Effector memory CD4-positive, alpha-beta T cell (primary cell): Measurements from ENCODE around the gene CCDC92.
A peak's percentile ranks its signal among the peaks of the same experiment; 100 is the strongest.

Experiments
- DNase-seq, 3 donors: peaks; one replicate each; pipeline ENCODE4 v3.0.0-alpha.2; 2020
- H3K27ac ChIP-seq: 2 replicates; pipeline ENCODE4 v1.7.0; 2013; ENCODE audit warnings: mild to moderate bottlenecking, low read length, moderate library complexity; ENCODE audit not compliant: insufficient read depth, poor library complexity, severe bottlenecking
- H3K27me3 ChIP-seq: replicated peaks from 2 replicates; pipeline ENCODE4 v1.7.0; 2013; ENCODE audit warnings: mild to moderate bottlenecking, low read length; ENCODE audit not compliant: insufficient read depth, control insufficient read depth, poor library complexity, severe bottlenecking
- H3K36me3 ChIP-seq: 2 replicates; pipeline ENCODE4 v1.7.0; 2013; ENCODE audit warnings: mild to moderate bottlenecking, low read length, moderate library complexity; ENCODE audit not compliant: control insufficient read depth, insufficient read depth
- H3K4me1 ChIP-seq: 2 replicates; pipeline ENCODE4 v1.7.0; 2013; ENCODE audit warnings: low read length, mild to moderate bottlenecking; ENCODE audit not compliant: control insufficient read depth, insufficient read depth, poor library complexity, severe bottlenecking
- H3K4me3 ChIP-seq: 2 replicates; pipeline ENCODE4 v1.7.0; 2013; ENCODE audit warnings: low read length, low read depth, mild to moderate bottlenecking; ENCODE audit not compliant: insufficient read depth, poor library complexity, severe bottlenecking
- H3K9me3 ChIP-seq: 2 replicates; pipeline ENCODE4 v1.7.0; 2013; ENCODE audit warnings: mild to moderate bottlenecking, low read length, moderate library complexity; ENCODE audit not compliant: control insufficient read depth
- total RNA-seq, 3 donors: gene quantifications; one replicate each; lab custom pipeline; 2026; lab: John Stamatoyannopoulos, UW

CCDC92 gene
- total RNA-seq: 17.6 to 28.8 (median 24.0) reads per million in 3 donors

DNA sequence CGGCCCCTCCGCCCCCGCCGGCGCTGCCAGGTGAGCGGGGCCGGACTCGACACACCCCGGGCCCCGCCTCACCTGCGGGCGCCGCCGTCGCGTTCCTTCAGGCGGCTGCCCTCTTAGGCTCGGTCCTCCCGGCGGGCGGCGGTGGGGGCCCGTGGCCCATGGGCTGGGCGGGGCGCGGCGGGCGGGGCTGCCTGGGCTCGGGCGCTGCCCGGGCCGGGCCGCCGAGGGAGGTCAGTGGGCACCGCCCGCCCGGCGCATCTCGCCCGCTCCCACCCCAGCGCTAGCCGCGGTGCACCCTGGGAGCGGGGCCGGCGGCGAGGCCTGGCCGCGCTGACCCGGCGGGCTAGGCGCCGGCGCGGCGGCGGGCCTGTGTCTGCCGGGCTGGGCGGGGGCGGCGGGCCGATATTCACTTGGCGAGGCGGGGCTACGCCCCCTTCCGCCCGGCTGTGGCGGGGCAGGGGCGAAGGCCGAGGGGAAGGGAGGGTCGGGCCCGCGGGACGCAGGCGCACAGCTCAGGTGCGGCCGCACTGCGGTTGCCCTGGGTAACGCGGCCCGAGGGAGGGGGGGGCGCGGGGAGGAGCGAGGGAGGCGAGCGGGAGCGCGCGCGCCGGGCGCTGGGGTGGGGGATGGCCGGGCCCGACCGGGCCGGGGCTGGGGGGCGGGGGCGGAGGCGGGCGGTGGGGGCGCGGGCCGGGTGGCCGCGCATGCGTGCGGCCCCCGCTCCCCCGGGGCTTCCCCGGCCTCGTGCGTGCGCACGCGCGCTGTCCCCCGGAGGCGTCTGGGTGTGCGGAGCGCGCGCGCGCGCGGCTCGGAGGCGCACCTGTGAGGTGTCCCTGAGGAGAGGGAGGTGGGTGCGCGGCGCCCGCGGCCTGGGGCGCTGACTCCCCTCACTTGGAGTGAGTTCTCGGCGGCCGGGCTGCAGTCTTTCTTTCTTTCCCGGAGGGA is at the start of gene CCDC92, which contains the start of gene ZNF664:
Gene CCDC92 (minus strand): TSS at position 375 of the 945 bp plus-strand sequence. CDS start 28,526 bp downstream, outside the sequence.
Gene ZNF664 (plus strand): TSS at position 759 of the 945 bp plus-strand sequence. CDS start 38,930 bp downstream, outside the sequence.
- H3K9me3 ChIP-seq: no peaks in the 10 kb centered on the region
- H3K36me3 ChIP-seq: no peaks in the 10 kb centered on the region
- H3K4me3 ChIP-seq: peak within 1 kb of the TSS; percentile 78
- peak within 1 kb of the TSS; percentile 61 for H3K27ac ChIP-seq
- no peaks in the 10 kb centered on the region for H3K27me3 ChIP-seq
- peaks cover 13% of the 10 kb centered on the region for H3K4me1 ChIP-seq
- DNase-seq: peak; percentile 89 to 94 (median 91)

DNA sequence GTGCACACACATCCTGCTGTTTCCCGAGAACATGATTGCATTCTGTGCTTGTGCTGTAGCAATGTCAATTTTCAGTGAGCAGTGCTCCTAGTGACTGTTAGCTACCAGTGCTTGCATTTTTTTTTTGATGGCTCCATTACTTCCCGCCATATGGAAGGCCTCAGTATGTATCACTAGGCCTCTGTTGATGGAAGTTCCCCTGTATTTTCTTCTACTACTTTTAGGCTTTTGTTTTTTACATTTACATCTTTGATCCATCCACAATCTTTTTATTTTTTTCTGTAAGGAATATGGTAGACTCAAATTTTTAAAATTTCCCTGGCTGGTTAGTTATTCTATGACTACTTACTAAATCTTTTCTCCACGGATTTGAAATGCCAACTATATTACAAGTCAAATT is 49.5 kb upstream of the CCDC92 start:
- H3K4me3 ChIP-seq: no peak overlapping the region
- H3K27me3 ChIP-seq: no peaks in the 10 kb centered on the region
- no peaks in the 10 kb centered on the region for H3K9me3 ChIP-seq
- DNase-seq: no peak
- H3K4me1 ChIP-seq: no peaks in the 10 kb centered on the region
- no peaks in the 10 kb centered on the region for H3K36me3 ChIP-seq
- no peak overlapping the region for H3K27ac ChIP-seq

GRCh38 chr12:124021007-124021406 is 48.4 kb upstream of the CCDC92 start:
- H3K27me3 ChIP-seq: no peaks in the 10 kb centered on the region
- no peaks in the 10 kb centered on the region for H3K36me3 ChIP-seq
- no peaks in the 10 kb centered on the region for H3K4me1 ChIP-seq
- no peaks in the 10 kb centered on the region for H3K9me3 ChIP-seq
- no peak overlapping the region for H3K4me3 ChIP-seq
- no peak for DNase-seq
- H3K27ac ChIP-seq: no peak overlapping the region

- H3K4me3 ChIP-seq: no peak overlapping the region
- H3K27ac ChIP-seq: no peak overlapping the region
- no peaks in the 10 kb centered on the region for H3K36me3 ChIP-seq
- H3K9me3 ChIP-seq: no peaks in the 10 kb centered on the region
- H3K27me3 ChIP-seq: no peaks in the 10 kb centered on the region
- DNase-seq: no peak
- no peaks in the 10 kb centered on the region for H3K4me1 ChIP-seq
Measured at GRCh38 chr12:124020514-124020949, 47.9 kb upstream of the CCDC92 start.

GRCh38 chr12:124019115-124019514 is 46.5 kb upstream of the CCDC92 start:
- Histone ChIP-seq H3K9me3 (no peaks in the 10 kb centered on the region), H3K4me3 (no peak overlapping the region)

DNA sequence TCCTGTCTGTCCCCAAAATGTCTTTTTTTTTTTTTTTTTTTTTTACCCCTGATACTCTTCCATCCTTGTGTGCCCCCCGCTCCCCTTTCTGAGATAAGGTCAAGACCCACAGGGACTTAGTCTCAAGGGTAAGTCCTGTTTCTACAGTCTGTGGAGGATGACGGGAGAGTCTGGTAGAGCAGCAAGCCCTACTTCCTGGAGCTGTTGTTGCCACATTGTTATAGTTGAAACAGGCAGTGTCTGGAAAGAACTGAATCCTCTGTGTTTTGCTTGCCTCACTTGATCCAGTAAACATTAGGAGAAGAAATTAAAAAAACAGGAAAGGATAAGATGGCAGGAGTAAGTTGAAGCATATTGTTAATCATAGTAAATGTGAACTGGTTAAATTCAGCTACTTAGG is 45.9 kb upstream of the CCDC92 start:
- no peaks in the 10 kb centered on the region for H3K9me3 ChIP-seq
- no peak overlapping the region for H3K27ac ChIP-seq
- no peak overlapping the region for H3K4me3 ChIP-seq
- H3K36me3 ChIP-seq: no peaks in the 10 kb centered on the region
- no peak for DNase-seq
- no peaks in the 10 kb centered on the region for H3K4me1 ChIP-seq
- no peaks in the 10 kb centered on the region for H3K27me3 ChIP-seq

More at GRCh38 chr12:124019115-124019514, 46.5 kb upstream of the CCDC92 start:
- Histone ChIP-seq H3K4me1 (no peaks in the 10 kb centered on the region), H3K27me3 (no peaks in the 10 kb centered on the region), H3K36me3 (no peaks in the 10 kb centered on the region), H3K27ac (no peak overlapping the region)
- DNase-seq: no peak

DNA sequence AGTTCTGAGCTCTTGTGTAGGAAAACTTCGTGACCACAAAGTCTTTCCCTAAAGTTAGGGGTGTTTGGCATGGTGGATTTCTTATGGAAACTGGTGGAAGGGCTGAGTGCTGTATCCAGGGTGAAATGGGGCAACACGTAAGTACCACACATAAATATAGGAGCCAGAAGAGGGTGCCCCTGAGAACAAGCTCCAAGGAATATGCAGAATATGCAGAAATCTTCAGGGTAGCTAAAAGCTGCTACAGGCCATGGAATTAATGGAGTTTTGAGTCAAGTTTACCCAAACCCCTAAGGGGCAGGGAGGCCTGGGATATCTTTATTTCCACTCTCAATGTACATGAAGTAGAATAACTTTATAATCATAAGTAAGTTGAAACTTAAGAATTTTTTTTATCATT is 44.4 kb upstream of the CCDC92 start:
- H3K36me3 ChIP-seq: peaks cover 13% of the 10 kb centered on the region
- H3K4me1 ChIP-seq: no peaks in the 10 kb centered on the region
- DNase-seq: no peak
- H3K4me3 ChIP-seq: no peak overlapping the region
- H3K27me3 ChIP-seq: no peaks in the 10 kb centered on the region
- no peaks in the 10 kb centered on the region for H3K9me3 ChIP-seq
- no peak overlapping the region for H3K27ac ChIP-seq

- Histone ChIP-seq H3K27me3 (no peaks in the 10 kb centered on the region), H3K4me1 (no peaks in the 10 kb centered on the region), H3K27ac (no peak overlapping the region), H3K36me3 (peaks cover 20% of the 10 kb centered on the region), H3K9me3 (no peaks in the 10 kb centered on the region), H3K4me3 (no peak overlapping the region)
- no peak for DNase-seq
Measured at GRCh38 chr12:124015494-124016461, 43.1 kb upstream of the CCDC92 start.

DNA sequence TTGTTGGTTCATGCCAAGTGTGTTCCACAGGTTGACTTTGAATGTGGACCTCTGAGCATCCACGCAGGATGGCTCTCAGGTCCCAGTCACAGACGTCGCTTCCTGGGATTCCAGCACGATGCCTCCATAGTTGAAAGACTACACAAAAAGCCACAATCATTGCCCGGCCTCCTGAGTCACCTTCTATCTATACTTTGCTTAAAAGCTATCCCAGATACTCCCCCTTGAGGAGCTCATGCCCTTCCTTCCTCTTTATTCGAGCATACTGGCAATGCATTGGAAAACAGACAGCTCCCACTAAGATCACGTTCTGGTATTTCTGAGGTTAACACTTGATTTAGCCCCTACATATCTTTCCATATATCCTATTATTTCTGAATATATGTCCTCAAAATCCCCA is 40.4 kb upstream of the CCDC92 start:
- Histone ChIP-seq H3K4me1 (no peaks in the 10 kb centered on the region), H3K27me3 (no peaks in the 10 kb centered on the region), H3K9me3 (no peaks in the 10 kb centered on the region), H3K27ac (no peak overlapping the region), H3K36me3 (peaks cover 20% of the 10 kb centered on the region), H3K4me3 (no peak overlapping the region)
- no peak for DNase-seq
